ENCODE data around the gene NFYB.
"Not testable (repeated sequence)": the region's sequence is repeated elsewhere in the genome, so short reads cannot be mapped to it uniquely, and the experiment has no call there.

GRCh38 chr12:104114834-104115586 is 23.0 kb downstream of the NFYB start:
- TF ChIP-seq EP300 (IDR thresholded peaks at IDR 0.05); CTCF (IDR thresholded peaks at IDR 0.05); KDM1A (IDR thresholded peaks at IDR 0.05; ENCODE audit: low read depth); SREBF2 (IDR thresholded peaks at IDR 0.05); ZFP36 (IDR thresholded peaks at IDR 0.05; ENCODE audit: borderline replicate concordance, partially characterized antibody): not testable (repeated sequence)

Measured in A549 (cell line).